ENCODE measurements around the gene CKS1B. TPM values are rescaled to one million over a fixed set of nuclear protein-coding genes. Genes with fewer than 3 reads are reported as not detected.

The CKS1B gene
- total and polyA plus RNA-seq, 2 donors (not counting 1 experiment from before 2014, with no cell fraction given) = 40.3 to 55.4 TPM

- TF ChIP-seq EZH2 (IDR thresholded peaks at IDR 0.05; ENCODE audit: low read length, missing control alignments) (no peak), CTCF (conservative IDR thresholded peaks at IDR 0.05 in 1 of 2, IDR thresholded peaks at IDR 0.05 in 1 of 2; ENCODE audit: low read depth in 1 of 2, low read length in 2 of 2) (no peak)
- no peaks in the 10 kb centered on the region for H3K9me3 ChIP-seq (ENCODE audit: control insufficient read depth, insufficient read depth, low read depth, low read length)
- H3K79me2 ChIP-seq (ENCODE audit: control insufficient read depth, insufficient read depth, low read length) = peaks cover 61% of the 10 kb centered on the region
- H3K9ac ChIP-seq (ENCODE audit: insufficient read depth, low read length) = peak overlapping the region; percentile 41
- H3K4me1 ChIP-seq (ENCODE audit: control insufficient read depth, extremely low read depth, insufficient read depth, low read length) = peaks cover 26% of the 10 kb centered on the region
- H2AFZ ChIP-seq (ENCODE audit: low read length) = no peak overlapping the region
- no peaks in the 10 kb centered on the region for H4K20me1 ChIP-seq (ENCODE audit: control insufficient read depth, extremely low read depth, insufficient read depth, low read length)
- peak overlapping the region; percentile 94 for H3K27ac ChIP-seq (ENCODE audit: insufficient read depth, low read length)
- peak overlapping the region; percentile 91 for H3K4me2 ChIP-seq (ENCODE audit: extremely low read depth, insufficient read depth, low read length)
- DNase-seq (ENCODE audit: low read depth in 2 of 2) = no peak
- no peaks in the 10 kb centered on the region for H3K27me3 ChIP-seq (ENCODE audit: control insufficient read depth, insufficient read depth, low read length)
- H3K4me3 ChIP-seq (replicated peaks in 1 of 4; ENCODE audit: control extremely low read depth in 1 of 4, insufficient read depth in 1 of 4, low read depth in 3 of 4, low read length in 4 of 4) = peak overlapping the region; percentile 30 to 85 (median 52)
- peaks cover 11% of the 10 kb centered on the region for H3K36me3 ChIP-seq (ENCODE audit: control insufficient read depth, insufficient read depth, low read length)
Measured at GRCh38 chr1:154972213-154972516, 2.3 kb upstream of the CKS1B start.

GRCh38 chr1:154972517-154973343 lies 1.8 kb upstream of the CKS1B start:
- DNase-seq (ENCODE audit: low read depth in 2 of 2) = peak; percentile 90 to 98
- Histone ChIP-seq H3K9ac (ENCODE audit: insufficient read depth, low read length) (peak overlapping the region; percentile 62), H3K27ac (ENCODE audit: insufficient read depth, low read length) (peak overlapping the region; percentile 94), H3K27me3 (ENCODE audit: control insufficient read depth, insufficient read depth, low read length) (no peaks in the 10 kb centered on the region), H3K4me2 (ENCODE audit: extremely low read depth, insufficient read depth, low read length) (peak overlapping the region; percentile 91), H3K4me1 (ENCODE audit: control insufficient read depth, extremely low read depth, insufficient read depth, low read length) (peaks cover 23% of the 10 kb centered on the region), H2AFZ (ENCODE audit: low read length) (no peak overlapping the region), H3K4me3 (replicated peaks in 1 of 4; ENCODE audit: control extremely low read depth in 1 of 4, insufficient read depth in 1 of 4, low read depth in 3 of 4, low read length in 4 of 4) (peak overlapping the region; percentile 40 to 85 (median 70)), H3K36me3 (ENCODE audit: control insufficient read depth, insufficient read depth, low read length) (peaks cover 6% of the 10 kb centered on the region), H3K9me3 (ENCODE audit: control insufficient read depth, insufficient read depth, low read depth, low read length) (no peaks in the 10 kb centered on the region), H4K20me1 (ENCODE audit: control insufficient read depth, extremely low read depth, insufficient read depth, low read length) (no peaks in the 10 kb centered on the region), H3K79me2 (ENCODE audit: control insufficient read depth, insufficient read depth, low read length) (peaks cover 61% of the 10 kb centered on the region)
- TF ChIP-seq CTCF (conservative IDR thresholded peaks at IDR 0.05 in 1 of 2, IDR thresholded peaks at IDR 0.05 in 1 of 2; ENCODE audit: low read depth in 1 of 2, low read length in 2 of 2) = no peak
- TF ChIP-seq EZH2 (IDR thresholded peaks at IDR 0.05; ENCODE audit: low read length, missing control alignments) = no peak

- Histone ChIP-seq H3K9me3 (ENCODE audit: control insufficient read depth, insufficient read depth, low read depth, low read length) (no peaks in the 10 kb centered on the region), H3K36me3 (ENCODE audit: control insufficient read depth, insufficient read depth, low read length) (no peaks in the 10 kb centered on the region), H4K20me1 (ENCODE audit: control insufficient read depth, extremely low read depth, insufficient read depth, low read length) (no peaks in the 10 kb centered on the region), H3K27me3 (ENCODE audit: control insufficient read depth, insufficient read depth, low read length) (no peaks in the 10 kb centered on the region), H3K4me2 (ENCODE audit: extremely low read depth, insufficient read depth, low read length) (peak overlapping the region; percentile 91), H2AFZ (ENCODE audit: low read length) (no peak overlapping the region), H3K27ac (ENCODE audit: insufficient read depth, low read length) (peak overlapping the region; percentile 94), H3K4me3 (replicated peaks in 1 of 4; ENCODE audit: control extremely low read depth in 1 of 4, insufficient read depth in 1 of 4, low read depth in 3 of 4, low read length in 4 of 4) (peak overlapping the region; percentile 63 to 85 (median 70)), H3K4me1 (ENCODE audit: control insufficient read depth, extremely low read depth, insufficient read depth, low read length) (peaks cover 19% of the 10 kb centered on the region), H3K9ac (ENCODE audit: insufficient read depth, low read length) (peak overlapping the region; percentile 93), H3K79me2 (ENCODE audit: control insufficient read depth, insufficient read depth, low read length) (peaks cover 60% of the 10 kb centered on the region)
- TF ChIP-seq EZH2 (IDR thresholded peaks at IDR 0.05; ENCODE audit: low read length, missing control alignments) (no peak), CTCF (conservative IDR thresholded peaks at IDR 0.05 in 1 of 2, IDR thresholded peaks at IDR 0.05 in 1 of 2; ENCODE audit: low read depth in 1 of 2, low read length in 2 of 2) (peak; percentile 24 to 32)
- DNase-seq (ENCODE audit: low read depth in 2 of 2) = peak; percentile 96 to 97
Measured at GRCh38 chr1:154973344-154974101, 958 bp upstream of the CKS1B start.

Measured in fibroblast of lung (primary cell).